ENCODE data around the gene VPS16.
"Not testable (repeated sequence)": the region's sequence is repeated elsewhere in the genome, so short reads cannot be mapped to it uniquely, and the experiment has no call there.

VPS16 gene

DNA sequence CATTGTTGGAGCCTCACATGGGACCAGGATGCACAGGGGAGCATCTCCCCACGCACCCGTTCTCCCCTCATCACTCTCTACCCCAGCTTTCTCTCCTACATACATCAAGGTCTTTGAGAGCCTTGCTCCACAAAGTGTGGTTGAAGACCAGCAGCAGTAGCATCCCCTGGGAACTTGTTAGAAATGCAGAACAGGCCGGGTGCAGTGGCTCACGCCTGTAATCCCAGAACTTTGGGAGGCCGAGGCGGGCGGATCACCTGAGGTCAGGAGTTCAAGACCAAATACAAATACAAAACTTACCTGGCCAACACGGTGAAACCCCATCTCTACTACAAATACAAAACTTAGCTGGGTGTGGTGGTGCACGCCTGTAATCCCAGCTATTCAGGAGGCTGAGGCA, 32.6 kb upstream of the VPS16 start:
- DNase-seq = not testable (repeated sequence)

- no peak for DNase-seq
Observed at GRCh38 chr20:2809690-2810089, 30.9 kb upstream of the VPS16 start.

DNA sequence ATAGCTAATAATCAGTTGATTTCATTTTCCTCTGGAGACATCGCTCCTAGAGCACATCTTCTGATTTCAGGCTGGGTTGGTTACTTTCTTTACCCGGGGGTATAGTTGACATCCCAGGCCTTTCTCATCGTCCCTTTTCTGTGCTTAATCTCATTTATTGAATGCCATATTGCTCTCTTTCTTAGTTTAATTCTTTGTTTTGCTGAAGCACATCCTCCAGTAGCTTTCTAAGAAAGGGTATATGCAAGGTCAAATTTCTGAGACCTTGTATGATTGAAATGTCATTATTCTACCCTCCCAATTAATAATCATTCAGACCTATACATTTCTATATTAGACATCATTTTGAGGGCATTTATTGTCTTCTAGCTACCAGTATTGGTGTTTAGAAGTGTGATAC, 28.4 kb upstream of the VPS16 start:
- DNase-seq = no peak

- DNase-seq = no peak
Observed at GRCh38 chr20:2814076-2814475, 26.5 kb upstream of the VPS16 start.

GRCh38 chr20:2814587-2815051, 25.9 kb upstream of the VPS16 start, which contains the start of gene C20orf141:
Gene C20orf141 (plus strand): TSS chr20:2814987. CDS start chr20:2815185, 198 bp downstream.
- no peak for DNase-seq

DNA sequence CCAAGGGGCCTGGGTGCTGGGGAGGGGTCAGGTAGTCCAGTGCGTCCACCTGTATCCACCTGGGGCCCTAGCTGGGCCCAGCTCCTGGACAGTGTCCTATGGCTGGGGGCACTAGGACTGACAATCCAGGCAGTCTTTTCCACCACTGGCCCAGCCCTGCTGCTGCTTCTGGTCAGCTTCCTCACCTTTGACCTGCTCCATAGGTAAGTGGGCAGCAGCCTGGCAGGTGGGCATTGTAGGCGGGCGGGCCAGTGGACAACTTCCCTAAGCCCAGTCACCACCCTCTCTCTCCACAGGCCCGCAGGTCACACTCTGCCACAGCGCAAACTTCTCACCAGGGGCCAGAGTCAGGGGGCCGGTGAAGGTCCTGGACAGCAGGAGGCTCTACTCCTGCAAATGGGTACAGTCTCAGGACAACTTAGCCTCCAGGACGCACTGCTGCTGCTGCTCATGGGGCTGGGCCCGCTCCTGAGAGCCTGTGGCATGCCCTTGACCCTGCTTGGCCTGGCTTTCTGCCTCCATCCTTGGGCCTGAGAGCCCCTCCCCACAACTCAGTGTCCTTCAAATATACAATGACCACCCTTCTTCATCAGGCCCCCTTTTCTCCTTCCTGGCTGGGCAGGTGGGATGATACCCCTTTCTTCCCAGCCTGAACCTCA, 25.2 kb upstream of the VPS16 start:
- no peak for DNase-seq

- no peak for DNase-seq
Observed at GRCh38 chr20:2816030-2816582, 24.4 kb upstream of the VPS16 start, which contains the start of gene TMEM239. Gene TMEM239 (plus strand): TSS chr20:2816364. CDS start chr20:2816555, 191 bp downstream.

- DNase-seq = no peak
Observed at GRCh38 chr20:2816583-2817340, 23.8 kb upstream of the VPS16 start.

DNA sequence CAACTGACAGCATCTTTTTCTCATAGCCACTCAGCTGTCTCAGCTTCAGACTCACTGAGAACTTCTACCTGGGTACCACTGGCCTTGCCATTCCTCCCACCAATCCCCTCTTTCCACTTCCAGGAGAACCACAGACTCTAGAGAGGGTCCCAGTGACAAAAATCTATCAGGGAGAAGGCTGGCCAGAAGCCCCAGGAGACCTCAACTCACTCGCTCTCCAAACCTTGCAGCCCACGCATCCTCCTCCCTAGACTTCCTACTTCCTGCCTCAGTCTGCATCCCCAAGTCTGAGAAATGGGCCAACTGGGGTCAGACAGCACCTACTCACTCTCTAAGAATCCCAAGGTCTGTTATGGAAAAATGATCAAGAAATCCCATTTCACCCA, 23.2 kb upstream of the VPS16 start:
- no peak for DNase-seq

DNA sequence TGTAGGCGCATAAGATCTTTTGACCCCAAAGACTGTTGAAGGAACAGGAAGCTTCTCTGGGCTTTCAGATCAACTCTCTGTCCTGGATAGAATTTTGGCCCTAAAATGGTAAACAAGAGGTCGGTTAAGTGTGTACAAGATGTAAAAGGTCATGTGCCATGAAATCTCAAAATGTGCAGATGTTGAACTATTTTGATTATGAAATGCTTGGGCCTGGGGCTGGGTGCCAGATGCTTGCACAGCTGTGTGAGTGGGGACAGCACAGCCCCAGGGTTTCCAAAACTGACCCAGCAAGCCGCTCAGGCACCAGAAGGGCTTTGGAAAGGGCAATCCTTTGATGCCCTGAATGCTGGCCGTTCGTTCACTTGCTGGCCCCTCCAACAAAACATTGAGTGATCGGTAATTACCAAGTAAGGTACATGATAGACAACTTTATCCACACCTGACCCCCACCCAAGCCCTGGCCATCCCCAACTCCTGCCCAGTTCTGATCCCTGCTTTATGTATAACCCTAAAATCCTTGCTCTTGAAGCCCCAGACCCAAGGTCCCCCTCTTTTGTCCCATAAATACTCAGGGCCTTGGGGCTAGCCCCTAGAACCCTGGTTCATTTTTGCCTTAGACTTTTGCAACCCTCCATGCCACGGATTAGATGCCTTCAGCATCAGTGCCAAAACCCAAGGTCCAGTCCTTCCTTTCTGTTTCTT, 22.5 kb upstream of the VPS16 start:
- no peak for DNase-seq

GRCh38 chr20:2820084-2820895, 20.3 kb upstream of the VPS16 start:
- DNase-seq = no peak

DNA sequence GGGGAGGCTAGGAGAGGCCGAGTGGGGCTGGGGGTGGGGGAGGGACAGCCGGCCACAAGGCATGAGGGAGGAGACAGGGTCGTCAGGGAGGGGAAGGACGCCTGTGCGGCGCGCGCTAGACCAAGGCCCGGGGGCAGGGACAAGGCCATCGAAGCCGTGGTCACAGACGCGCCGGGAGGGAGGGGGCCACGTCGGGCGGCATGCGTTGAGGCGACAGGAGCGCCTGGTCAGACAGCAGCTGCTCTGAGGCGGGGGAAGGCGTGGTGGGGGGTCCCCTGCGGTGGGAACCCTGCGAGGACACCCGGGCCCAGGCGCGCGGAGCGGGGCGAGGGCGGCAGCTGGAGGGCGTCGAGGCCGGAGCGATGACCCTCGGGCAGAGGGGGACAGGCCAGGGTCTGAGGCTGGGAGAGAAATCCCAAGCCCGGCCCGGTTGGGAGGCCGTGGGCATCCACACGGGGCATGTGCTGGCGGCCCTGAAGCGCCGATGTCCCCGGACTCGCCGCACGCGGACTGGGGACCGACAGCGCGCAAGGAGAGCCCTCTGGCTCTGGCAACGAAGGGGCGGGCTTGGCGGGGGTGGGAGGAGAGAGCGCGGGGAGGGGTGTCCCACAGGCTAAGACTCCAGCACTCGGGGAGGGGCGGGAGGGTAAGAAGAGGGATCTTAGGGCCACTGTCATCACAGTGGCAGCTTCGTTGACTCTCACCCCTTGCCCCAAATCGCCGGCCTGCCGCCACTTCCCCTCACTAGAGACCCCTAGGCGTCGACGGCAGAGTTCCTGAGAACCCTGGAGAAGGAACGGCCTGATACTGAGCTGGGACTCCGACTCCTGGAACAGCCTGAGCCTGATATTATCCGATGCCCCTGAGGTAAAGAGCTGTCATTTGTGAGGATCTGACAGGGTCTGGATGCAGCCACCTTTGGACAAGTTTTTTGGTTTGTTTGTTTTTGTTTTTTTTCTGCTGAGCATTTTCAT, 19.4 kb upstream of the VPS16 start:
- no peak for DNase-seq

DNA sequence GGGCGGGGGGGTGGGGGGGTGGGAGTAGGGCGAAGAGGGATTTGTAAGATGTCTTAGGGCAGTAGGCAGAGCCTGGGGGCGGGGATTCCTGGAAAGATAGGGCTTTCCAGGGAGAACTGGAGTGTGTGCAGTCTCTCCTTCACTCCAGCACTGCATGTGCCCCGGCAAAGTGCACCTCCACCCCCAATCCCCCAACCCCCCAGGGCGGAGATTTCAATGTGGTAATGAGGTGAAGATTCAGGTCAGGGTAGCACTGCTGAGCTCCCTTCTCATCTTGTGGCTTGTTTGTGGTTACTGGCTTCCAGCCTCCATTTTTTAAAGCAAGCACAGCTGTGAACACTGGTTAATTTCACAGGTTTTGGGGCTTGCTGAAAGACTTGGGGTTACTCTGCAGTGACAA, 18.5 kb upstream of the VPS16 start:
- no peak for DNase-seq

DNA sequence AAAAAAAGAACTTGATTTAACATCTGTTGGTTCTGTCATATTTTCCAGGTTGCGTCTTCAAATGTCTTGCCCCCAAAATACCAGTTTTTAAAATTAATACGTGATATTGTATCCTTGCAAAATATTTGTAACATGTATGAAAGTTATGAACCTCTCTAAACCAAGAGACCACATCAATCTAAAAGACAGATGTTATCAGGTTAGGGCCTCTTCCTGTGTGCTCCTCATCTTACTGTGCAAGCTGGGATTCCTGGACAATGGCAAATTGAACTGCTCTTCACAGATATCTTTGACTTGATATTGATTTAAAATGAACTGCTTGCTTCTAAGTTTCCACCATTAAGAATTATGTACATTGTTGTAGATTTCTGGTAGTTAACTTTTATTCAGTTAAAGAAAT, 14.8 kb upstream of the VPS16 start:
- no peak for DNase-seq

- DNase-seq = no peak
Observed at GRCh38 chr20:2826655-2827054, 13.9 kb upstream of the VPS16 start.

- no peak for DNase-seq
Observed at GRCh38 chr20:2829376-2829775, 11.2 kb upstream of the VPS16 start.

DNA sequence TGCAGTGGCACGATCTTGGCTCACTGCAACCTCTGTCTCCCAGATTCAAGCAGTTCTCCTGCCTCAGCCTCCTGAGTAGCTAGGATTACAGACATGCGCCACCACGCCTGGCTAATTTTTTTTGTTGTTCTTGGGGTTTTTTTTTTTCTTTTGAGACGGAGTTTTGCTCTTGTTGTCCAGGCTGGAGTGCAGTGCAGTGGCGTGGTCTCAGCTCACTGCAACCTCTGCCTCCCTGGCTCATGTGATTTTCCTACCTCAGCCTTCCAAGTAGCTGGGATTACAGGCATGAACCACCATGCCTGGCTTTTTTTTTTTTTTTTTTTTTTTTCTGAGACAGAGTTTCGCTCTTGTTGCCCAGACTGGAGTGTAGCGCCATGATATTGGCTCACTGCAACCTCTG, 9.3 kb upstream of the VPS16 start:
- not testable (repeated sequence) for DNase-seq

DNA sequence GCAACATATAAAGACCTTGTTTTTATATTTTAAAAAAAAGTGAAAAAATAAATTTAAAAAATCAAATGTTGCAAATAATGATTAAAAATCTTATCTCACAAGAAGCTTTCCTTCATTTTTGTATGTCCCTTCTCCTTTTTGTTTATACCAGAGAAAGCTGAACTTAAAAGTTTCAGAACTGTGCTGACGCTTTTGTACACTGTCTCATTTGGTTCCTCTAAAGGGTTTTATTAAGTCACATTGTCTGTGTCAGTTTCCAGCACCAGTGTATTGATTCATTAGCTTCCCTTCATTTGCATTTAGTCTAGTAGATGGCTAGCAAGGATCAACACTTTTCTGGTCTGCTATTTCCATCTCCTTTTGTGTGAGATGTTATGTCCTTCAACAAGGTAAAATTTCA, 6.8 kb upstream of the VPS16 start:
- DNase-seq = no peak

DNA sequence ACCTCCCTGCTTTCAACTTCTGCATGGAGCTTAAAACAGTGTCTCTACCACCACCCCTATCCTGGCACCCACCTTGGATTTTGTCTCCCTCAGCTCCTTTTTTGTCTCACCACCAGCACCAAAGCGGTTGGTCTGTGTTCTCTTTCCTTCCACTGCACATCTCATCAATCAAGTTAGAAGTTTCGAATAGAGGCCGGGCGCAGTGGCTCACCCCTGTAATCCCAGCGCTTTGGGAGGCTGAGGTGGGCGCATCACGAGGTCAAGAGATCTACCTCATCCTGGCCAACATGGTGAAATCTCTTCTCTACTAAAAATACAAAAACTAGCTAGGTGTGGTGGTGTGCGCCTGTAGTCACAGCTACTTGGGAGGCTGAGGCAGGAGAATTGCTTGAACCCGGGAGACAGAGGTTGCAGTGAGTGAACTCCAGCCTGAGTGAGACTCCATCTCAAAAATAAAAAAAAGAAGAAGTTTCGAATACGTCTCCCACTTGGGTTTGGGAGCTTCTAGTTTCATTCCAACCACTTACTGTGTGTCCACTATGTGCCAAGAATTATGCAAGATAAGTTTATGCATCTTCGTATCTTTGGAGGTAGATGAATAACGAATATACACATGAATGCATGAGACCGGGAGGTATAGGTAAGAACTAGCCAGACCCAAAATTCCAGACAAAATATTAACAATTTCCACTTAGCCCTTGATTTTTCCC, 6.0 kb upstream of the VPS16 start:
- no peak for DNase-seq

DNA sequence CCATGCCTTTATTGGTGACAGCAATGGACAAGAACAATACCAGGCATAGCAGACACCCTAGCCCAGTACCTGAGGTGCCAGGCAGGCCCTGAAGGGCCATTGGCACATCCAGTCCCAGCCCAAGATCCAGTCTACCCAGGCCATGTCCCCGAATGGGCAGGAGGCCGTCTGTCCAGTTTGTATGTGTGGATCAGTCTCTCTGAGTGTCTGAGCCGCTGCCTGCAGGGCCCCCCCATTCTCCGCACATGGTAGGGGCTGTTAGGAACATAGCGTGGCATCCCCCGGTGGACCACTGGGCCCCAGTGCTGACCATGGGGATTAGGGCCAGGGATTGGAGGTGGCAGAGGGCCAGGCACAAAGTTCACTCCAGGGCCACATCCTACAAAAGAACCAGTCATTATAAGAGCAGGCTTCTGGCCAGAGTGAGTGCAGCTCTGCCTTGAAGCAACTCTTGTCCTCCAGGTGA, 5.2 kb upstream of the VPS16 start:
- DNase-seq = no peak
